ENCODE data around the gene EVX1. TPM values are rescaled to one million over a fixed set of nuclear protein-coding genes. Genes with fewer than 3 reads are reported as not detected.

EVX1 gene
- total and polyA plus RNA-seq, 7 experiments from 2014 or later = 0.11 TPM; not detected in 6

DNA sequence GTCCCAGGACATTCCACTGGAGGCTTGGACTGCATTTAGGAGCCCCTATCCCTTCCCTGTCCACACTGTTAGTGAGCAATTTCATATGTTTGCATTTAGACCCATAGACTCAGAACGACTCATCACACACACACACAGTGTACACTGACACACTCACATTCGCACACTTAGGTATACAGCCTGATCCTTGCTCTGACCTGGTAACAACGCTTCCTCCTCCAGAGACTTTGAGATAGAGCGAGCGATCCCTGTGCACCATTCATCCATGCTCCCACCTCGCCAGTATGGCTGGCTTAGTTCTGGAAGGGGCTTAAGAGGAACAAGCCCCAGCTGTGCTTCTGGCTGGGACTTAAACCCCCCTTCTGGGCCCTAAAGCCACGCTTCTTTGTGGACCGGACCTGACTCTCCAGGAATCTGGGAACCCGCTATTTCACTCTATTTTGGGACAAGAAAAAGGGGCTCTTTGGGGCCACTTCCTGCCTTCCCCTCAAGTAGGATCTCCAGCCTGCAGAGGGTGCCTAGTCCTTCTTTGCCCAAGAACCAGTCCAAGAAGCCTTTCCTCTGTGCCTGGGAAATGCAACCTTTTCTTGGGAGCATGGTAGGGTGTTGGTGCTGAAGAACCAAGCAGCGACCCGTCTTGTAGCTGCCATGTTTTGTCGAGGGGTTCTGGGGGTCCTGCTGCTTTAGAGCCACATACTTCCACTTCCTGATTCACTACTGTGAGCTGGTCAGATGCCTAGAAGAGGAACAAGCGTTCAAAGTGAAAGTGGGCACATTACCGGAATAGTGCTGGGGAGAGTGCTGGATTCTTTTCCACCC is 41.6 kb upstream of the EVX1 start:
- CTCF ChIA-PET = no interaction called here
- Mint-ChIP-seq H3K4me3 (peak overlapping the region; percentile 41 to 85 (median 76)), H3K4me1 (peaks cover 9 to 59% (median 52%) of the 10 kb centered on the region in 7 donors), H3K36me3 (peaks cover 0 to 5% (median 0%) of the 10 kb centered on the region in 5 donors), H3K9me3 (peaks cover 0 to 14% (median 1%) of the 10 kb centered on the region in 11 donors), H3K27me3 (peaks cover 82 to 88% (median 85%) of the 10 kb centered on the region in 5 donors), H3K27ac (peak overlapping the region in 4 of 9 donors; percentile 18 to 86 (median 68))
- Histone ChIP-seq H3K9me3 (ENCODE audit: control insufficient read depth in 2 of 3, low read length in 3 of 3) (no peaks in the 10 kb centered on the region), H3K27me3 (ENCODE audit: control insufficient read depth in 2 of 2, insufficient read depth in 2 of 2, low read length in 2 of 2) (peaks cover 27 to 60% of the 10 kb centered on the region in 2 donors), H3K27ac (ENCODE audit: low read depth, low read length) (no peak overlapping the region), H3K4me1 (ENCODE audit: control insufficient read depth in 2 of 2, insufficient read depth in 2 of 2, low read length in 2 of 2) (peaks cover 15 to 18% of the 10 kb centered on the region in 2 donors), H3K36me3 (ENCODE audit: control insufficient read depth in 2 of 3, insufficient read depth in 3 of 3, low read length in 3 of 3) (no peaks in the 10 kb centered on the region), H3K4me3 (ENCODE audit: low read length) (peak overlapping the region; percentile 11)
- intact Hi-C loops (cut with micrococcal nuclease) = loop anchor here (2.0 to 5.0 kb wide), 2 partner anchors 16 to 41 kb away; partner anchors contain the start of genes EVX1 (in 1 of the 2) and HOXA11 (in 1 of the 2)
- POLR2A ChIA-PET = no interaction called here
- ATAC-seq = peak; percentile 46
- DNase-seq = no peak

- Mint-ChIP-seq H3K27ac (peak overlapping the region in 1 of 9 donors; percentile 65), H3K27me3 (peaks cover 83 to 89% (median 86%) of the 10 kb centered on the region in 5 donors), H3K4me1 (peaks cover 9 to 60% (median 52%) of the 10 kb centered on the region in 7 donors), H3K4me3 (peak overlapping the region in 7 of 10 donors; percentile 69 to 85 (median 75)), H3K9me3 (peaks cover 0 to 14% (median 3%) of the 10 kb centered on the region in 11 donors), H3K36me3 (peaks cover 0 to 5% (median 0%) of the 10 kb centered on the region in 5 donors)
- ChIA-PET POLR2A (no interaction called here), CTCF (no interaction called here)
- H3K9me3 ChIP-seq (ENCODE audit: control insufficient read depth in 2 of 3, low read length in 3 of 3) = no peaks in the 10 kb centered on the region
- H3K4me1 ChIP-seq (ENCODE audit: control insufficient read depth in 2 of 2, insufficient read depth in 2 of 2, low read length in 2 of 2) = peaks cover 15 to 18% of the 10 kb centered on the region in 2 donors
- no peak overlapping the region for H3K4me3 ChIP-seq (ENCODE audit: low read length)
- ATAC-seq = no peak
- intact Hi-C loops (cut with micrococcal nuclease) = loop anchor here (2.0 to 5.0 kb wide), 2 partner anchors 17 to 41 kb away; partner anchors contain the start of genes EVX1 (in 1 of the 2) and HOXA11 (in 1 of the 2)
- peaks cover 28 to 59% of the 10 kb centered on the region in 2 donors for H3K27me3 ChIP-seq (ENCODE audit: control insufficient read depth in 2 of 2, insufficient read depth in 2 of 2, low read length in 2 of 2)
- no peaks in the 10 kb centered on the region for H3K36me3 ChIP-seq (ENCODE audit: control insufficient read depth in 2 of 3, insufficient read depth in 3 of 3, low read length in 3 of 3)
- no peak overlapping the region for H3K27ac ChIP-seq (ENCODE audit: low read depth, low read length)
- DNase-seq = no peak
These were observed 41.0 kb upstream of the EVX1 start for GRCh38 chr7:27201580-27202017.

- H3K9me3 Mint-ChIP-seq = peaks cover 0 to 14% (median 3%) of the 10 kb centered on the region in 11 donors
- peaks cover 83 to 89% (median 86%) of the 10 kb centered on the region in 5 donors for H3K27me3 Mint-ChIP-seq
- Histone ChIP-seq H3K4me1 (ENCODE audit: control insufficient read depth in 2 of 2, insufficient read depth in 2 of 2, low read length in 2 of 2) (peaks cover 15 to 18% of the 10 kb centered on the region in 2 donors), H3K27me3 (ENCODE audit: control insufficient read depth in 2 of 2, insufficient read depth in 2 of 2, low read length in 2 of 2) (peaks cover 28 to 59% of the 10 kb centered on the region in 2 donors), H3K9me3 (ENCODE audit: control insufficient read depth in 2 of 3, low read length in 3 of 3) (no peaks in the 10 kb centered on the region), H3K36me3 (ENCODE audit: control insufficient read depth in 2 of 3, insufficient read depth in 3 of 3, low read length in 3 of 3) (no peaks in the 10 kb centered on the region), H3K4me3 (ENCODE audit: low read length) (no peak overlapping the region), H3K27ac (ENCODE audit: low read depth, low read length) (no peak overlapping the region)
- intact Hi-C loops (cut with micrococcal nuclease) = loop anchor here in 1 of 2 donors (5.0 kb wide), 1 partner anchor 40 kb away; the partner anchor contains the start of gene EVX1
- peak overlapping the region in 8 of 10 donors; percentile 30 to 85 (median 46) for H3K4me3 Mint-ChIP-seq
- ChIA-PET CTCF (interaction anchor here (1.1 kb wide), 1 partner anchor 817 kb away, joined by 3 read pairs; no protein-coding TSS in a partner anchor), POLR2A (no interaction called here)
- peaks cover 9 to 61% (median 52%) of the 10 kb centered on the region in 7 donors for H3K4me1 Mint-ChIP-seq
- ATAC-seq = no peak
- H3K27ac Mint-ChIP-seq = no peak overlapping the region
- DNase-seq = no peak
- peaks cover 0 to 5% (median 0%) of the 10 kb centered on the region in 5 donors for H3K36me3 Mint-ChIP-seq
These were observed 40.4 kb upstream of the EVX1 start for GRCh38 chr7:27202018-27202861.

DNA sequence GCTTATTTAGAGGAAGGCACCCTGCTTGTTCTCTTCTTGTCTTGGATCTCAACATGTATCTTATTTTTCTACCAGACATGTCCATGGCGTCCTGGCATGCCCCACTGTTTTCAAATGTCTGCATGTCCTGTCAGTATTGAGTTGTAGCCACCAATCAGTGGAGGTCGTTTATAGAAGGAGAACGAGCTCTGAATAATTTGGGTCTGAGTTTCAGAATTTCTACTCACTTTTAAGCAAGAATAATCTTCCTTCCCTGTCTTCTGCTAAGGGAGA is 39.8 kb upstream of the EVX1 start:
- H3K9me3 Mint-ChIP-seq = peaks cover 0 to 13% (median 3%) of the 10 kb centered on the region in 11 donors
- Histone ChIP-seq H3K4me1 (ENCODE audit: control insufficient read depth in 2 of 2, insufficient read depth in 2 of 2, low read length in 2 of 2) (peaks cover 15 to 18% of the 10 kb centered on the region in 2 donors), H3K27ac (ENCODE audit: low read depth, low read length) (no peak overlapping the region), H3K36me3 (ENCODE audit: control insufficient read depth in 2 of 3, insufficient read depth in 3 of 3, low read length in 3 of 3) (no peaks in the 10 kb centered on the region), H3K27me3 (ENCODE audit: control insufficient read depth in 2 of 2, insufficient read depth in 2 of 2, low read length in 2 of 2) (peaks cover 25 to 59% of the 10 kb centered on the region in 2 donors), H3K4me3 (ENCODE audit: low read length) (no peak overlapping the region), H3K9me3 (ENCODE audit: control insufficient read depth in 2 of 3, low read length in 3 of 3) (no peaks in the 10 kb centered on the region)
- peaks cover 0 to 5% (median 0%) of the 10 kb centered on the region in 5 donors for H3K36me3 Mint-ChIP-seq
- H3K27ac Mint-ChIP-seq = no peak overlapping the region
- H3K4me3 Mint-ChIP-seq = peak overlapping the region in 3 of 10 donors; percentile 49 to 75 (median 74)
- DNase-seq (no peak), ATAC-seq (no peak)
- intact Hi-C loops (cut with micrococcal nuclease) = loop anchor here in 1 of 2 donors (5.0 kb wide), 1 partner anchor 40 kb away; the partner anchor contains the start of gene EVX1
- H3K4me1 Mint-ChIP-seq = peaks cover 9 to 59% (median 52%) of the 10 kb centered on the region in 7 donors
- ChIA-PET POLR2A (no interaction called here), CTCF (interaction anchor here (1.1 kb wide), 1 partner anchor 817 kb away, joined by 3 read pairs; no protein-coding TSS in a partner anchor)
- H3K27me3 Mint-ChIP-seq = peaks cover 83 to 89% (median 86%) of the 10 kb centered on the region in 5 donors

DNA sequence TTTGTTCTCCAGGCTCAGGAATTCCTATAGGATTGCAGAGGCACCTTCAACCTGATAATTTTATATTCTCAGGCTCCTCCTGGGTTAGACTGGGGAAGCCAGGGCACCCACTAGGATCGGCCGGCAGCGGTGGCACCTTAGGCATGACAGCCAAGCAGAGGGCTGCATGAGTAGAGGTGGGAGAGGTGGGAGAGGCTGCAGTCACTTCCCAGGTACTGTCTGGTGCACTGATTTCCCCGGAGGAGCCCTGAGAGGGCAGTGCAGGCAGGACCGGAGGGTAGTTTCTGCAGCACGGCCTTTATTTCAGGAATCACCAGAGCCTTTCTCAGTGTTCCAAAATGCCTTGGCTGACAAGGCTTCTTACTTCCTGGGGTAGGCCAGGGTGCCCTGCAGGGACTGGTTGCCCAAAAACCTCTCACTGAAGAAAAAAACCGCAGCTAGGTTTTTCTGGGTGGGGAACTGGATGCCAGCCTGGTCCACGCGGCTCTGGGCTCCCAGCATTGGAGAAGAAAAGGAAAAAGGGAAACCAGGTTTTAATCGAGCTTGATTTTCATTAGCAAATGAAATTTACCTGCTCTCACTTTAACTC is 39.1 kb upstream of the EVX1 start:
- H3K9me3 ChIP-seq (ENCODE audit: control insufficient read depth in 2 of 3, low read length in 3 of 3) = no peaks in the 10 kb centered on the region
- peaks cover 0 to 5% (median 0%) of the 10 kb centered on the region in 5 donors for H3K36me3 Mint-ChIP-seq
- no peak overlapping the region for H3K27ac ChIP-seq (ENCODE audit: low read depth, low read length)
- H3K4me3 ChIP-seq (ENCODE audit: low read length) = no peak overlapping the region
- peaks cover 27 to 57% of the 10 kb centered on the region in 2 donors for H3K27me3 ChIP-seq (ENCODE audit: control insufficient read depth in 2 of 2, insufficient read depth in 2 of 2, low read length in 2 of 2)
- H3K36me3 ChIP-seq (ENCODE audit: control insufficient read depth in 2 of 3, insufficient read depth in 3 of 3, low read length in 3 of 3) = no peaks in the 10 kb centered on the region
- intact Hi-C loops (cut with micrococcal nuclease) = loop anchor here in 1 of 2 donors (5.0 kb wide), 1 partner anchor 39 kb away; the partner anchor contains the start of gene EVX1
- no peak for ATAC-seq
- no peak overlapping the region for H3K27ac Mint-ChIP-seq
- POLR2A ChIA-PET = no interaction called here
- peaks cover 81 to 88% (median 84%) of the 10 kb centered on the region in 5 donors for H3K27me3 Mint-ChIP-seq
- no peak for DNase-seq
- CTCF ChIA-PET = no interaction called here
- peaks cover 7 to 53% (median 46%) of the 10 kb centered on the region in 7 donors for H3K4me1 Mint-ChIP-seq
- no peak overlapping the region for H3K4me3 Mint-ChIP-seq
- peaks cover 15 to 18% of the 10 kb centered on the region in 2 donors for H3K4me1 ChIP-seq (ENCODE audit: control insufficient read depth in 2 of 2, insufficient read depth in 2 of 2, low read length in 2 of 2)
- peaks cover 0 to 9% (median 0%) of the 10 kb centered on the region in 11 donors for H3K9me3 Mint-ChIP-seq
